Right lobe of liver (tissue), 6 donors: Measurements from ENCODE around the gene SORL1. TPM values are rescaled to one million over a fixed set of nuclear protein-coding genes. Genes with fewer than 3 reads are reported as not detected.

Experiments
- ATAC-seq, 4 donors: fragments of 200-7000 bp; cut with Tn5 transposase; one replicate each; pipeline ENCODE4 v1.9.1; 2020; ENCODE audit warnings: mild to moderate bottlenecking in 4 of 4, moderate library complexity in 4 of 4
- DNase-seq, 3 donors: peaks; one replicate each; pipeline ENCODE4 v3.0.0-alpha.2; 2020
- H3K27ac ChIP-seq, 3 donors: fragments of 200-600 bp; one replicate each; pipeline ENCODE4 v1.8.0; 2022
- H3K27me3 ChIP-seq, 2 donors: fragments of 200-600 bp; one replicate each; pipeline ENCODE4 v1.8.0; 2022
- H3K36me3 ChIP-seq, 4 donors: fragments of 200-600 bp; sonication (generic) in 1 of 4; one replicate each; pipeline versions ENCODE4 v1.5.1 to v1.8.0; 2017 to 2022; ENCODE audit warnings: control low read depth in 1 of 4
- H3K4me1 ChIP-seq, 4 donors: fragments of 200-600 bp; sonication (generic) in 1 of 4; one replicate each; pipeline versions ENCODE4 v1.5.1 to v1.8.0; 2017 to 2022; ENCODE audit warnings: control low read depth in 1 of 4
- H3K4me3 ChIP-seq, 3 donors: fragments of 200-600 bp; one replicate each; pipeline ENCODE4 v1.8.0; 2022
- H3K9me3 ChIP-seq, 4 donors: fragments of 200-600 bp; sonication (generic) in 1 of 4; one replicate each; pipeline versions ENCODE4 v1.5.1 to v1.8.0; 2017 to 2022; ENCODE audit warnings: control low read depth in 1 of 4
- POLR2A ChIP-seq: fragments of 450-650 bp; IDR thresholded peaks from one replicate; pipeline ENCODE4 v1.6.1; 2017; ENCODE audit warnings: antibody characterized with exemption, mild to moderate bottlenecking
- WGBS: methylation state at CpG from one replicate; pipeline ENCODE4 v1.1.6; 2018; ENCODE audit warnings: low coverage, low lambda C conversion rate; ENCODE audit not compliant: insufficient coverage; ENCODE audit errors: missing lambda C conversion rate; 5-methylcytosine and 5-hydroxymethylcytosine counted together
- intact Hi-C, 2 donors: fragments of 100-400 bp; cut with DNase I; formaldehyde crosslinking; loops; one replicate each; pipeline versions ENCODE4 v1.11.2 to v1.14.1; 2022
- total RNA-seq, 6 experiments: library from RNA; depleted of rRNA in 2 of 6; stranded (reverse); fragments of >200 nt in 2 of 6; fragmentation: NEBNext Ultra II Directional in 3 of 6; extraction: Animal tissue kit (Norgen Biotek cat#: 25700) in 3 of 6; gene quantifications; one replicate each; pipeline versions ENCODE4 v1.1.0 to v1.2.4, GENCODE V29; 2016 to 2023
- TF ChIP-seq, protein P1 (sequence below), 4 donors: fragments of 200-600 bp in 3 of 4; fragments of 450-650 bp in 1 of 4; IDR thresholded peaks; one replicate each; pipeline versions ENCODE4 v1.5.1 to v1.8.0; 2016 to 2022; ENCODE audit warnings: antibody characterized with exemption in 4 of 4, mild to moderate bottlenecking in 2 of 4
- donor health status: DM: no; HTN: yes; CAD: no.
- donor health status: DM: no; HTN: no; CAD: no.
- donor health status: DM: no; HTN: no; CAD: no.
- donor health status: DM: no; HTN: yes; CAD: no.
- donor health status: DM: no; HTN: yes; CAD: no.

Gene SORL1
- total RNA-seq, 6 experiments from 2014 or later = 45.2 to 137 (median 73.8) TPM

DNA sequence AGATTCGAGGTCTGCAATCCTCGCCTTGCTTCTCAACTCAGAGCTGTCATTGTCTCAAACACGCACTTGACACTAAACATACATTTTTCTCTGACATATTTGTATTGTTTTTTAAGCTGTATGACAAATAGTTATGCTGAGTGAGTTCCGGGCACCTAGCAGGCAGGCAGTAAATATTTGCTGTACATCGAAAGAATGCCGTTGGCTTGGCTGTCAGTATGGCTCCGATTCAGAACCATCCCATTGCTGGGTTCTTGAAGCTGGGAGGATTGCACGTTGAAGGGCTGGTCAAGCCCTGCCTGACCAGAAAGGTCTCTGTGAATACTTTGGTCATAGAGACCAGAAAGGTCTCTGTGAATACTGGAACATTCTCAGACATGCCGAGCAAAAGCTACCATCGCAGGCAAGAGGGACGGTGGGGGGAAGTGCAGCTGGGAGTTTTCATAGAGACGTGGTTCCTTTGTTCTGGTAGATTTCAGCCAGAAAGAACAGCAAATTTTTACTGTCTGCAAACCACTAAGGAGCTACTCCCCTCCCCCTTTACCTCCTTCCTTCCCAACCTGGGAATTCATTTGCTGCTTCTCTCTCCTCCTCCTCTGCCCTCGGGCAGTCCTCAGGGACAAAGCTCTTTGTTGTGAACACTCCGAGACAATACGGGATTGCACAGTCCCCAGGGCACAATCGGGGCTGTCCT is 202.9 kb downstream of the SORL1 start:
- DNase-seq = no peak
- Histone ChIP-seq H3K9me3 (no peaks in the 10 kb centered on the region), H3K4me1 (peaks cover 0 to 4% (median 0%) of the 10 kb centered on the region in 4 donors), H3K36me3 (no peaks in the 10 kb centered on the region), H3K4me3 (peak overlapping the region; percentile 22 to 50 (median 49)), H3K27ac (no peak overlapping the region), H3K27me3 (no peaks in the 10 kb centered on the region)
- no peak for TF ChIP-seq POLR2A
- TF ChIP-seq, protein P1, sequence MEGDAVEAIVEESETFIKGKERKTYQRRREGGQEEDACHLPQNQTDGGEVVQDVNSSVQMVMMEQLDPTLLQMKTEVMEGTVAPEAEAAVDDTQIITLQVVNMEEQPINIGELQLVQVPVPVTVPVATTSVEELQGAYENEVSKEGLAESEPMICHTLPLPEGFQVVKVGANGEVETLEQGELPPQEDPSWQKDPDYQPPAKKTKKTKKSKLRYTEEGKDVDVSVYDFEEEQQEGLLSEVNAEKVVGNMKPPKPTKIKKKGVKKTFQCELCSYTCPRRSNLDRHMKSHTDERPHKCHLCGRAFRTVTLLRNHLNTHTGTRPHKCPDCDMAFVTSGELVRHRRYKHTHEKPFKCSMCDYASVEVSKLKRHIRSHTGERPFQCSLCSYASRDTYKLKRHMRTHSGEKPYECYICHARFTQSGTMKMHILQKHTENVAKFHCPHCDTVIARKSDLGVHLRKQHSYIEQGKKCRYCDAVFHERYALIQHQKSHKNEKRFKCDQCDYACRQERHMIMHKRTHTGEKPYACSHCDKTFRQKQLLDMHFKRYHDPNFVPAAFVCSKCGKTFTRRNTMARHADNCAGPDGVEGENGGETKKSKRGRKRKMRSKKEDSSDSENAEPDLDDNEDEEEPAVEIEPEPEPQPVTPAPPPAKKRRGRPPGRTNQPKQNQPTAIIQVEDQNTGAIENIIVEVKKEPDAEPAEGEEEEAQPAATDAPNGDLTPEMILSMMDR (IDR thresholded peaks at IDR 0.05) = no peak
- peak; percentile 1 to 9 (median 7) for ATAC-seq
- intact Hi-C loops = loop anchor here (5.0 to 10.0 kb wide), 3 partner anchors 547 to 850 kb away; no protein-coding TSS in a partner anchor
- 27% methylated on average over 16 of the region's 16 CpGs for WGBS

DNA sequence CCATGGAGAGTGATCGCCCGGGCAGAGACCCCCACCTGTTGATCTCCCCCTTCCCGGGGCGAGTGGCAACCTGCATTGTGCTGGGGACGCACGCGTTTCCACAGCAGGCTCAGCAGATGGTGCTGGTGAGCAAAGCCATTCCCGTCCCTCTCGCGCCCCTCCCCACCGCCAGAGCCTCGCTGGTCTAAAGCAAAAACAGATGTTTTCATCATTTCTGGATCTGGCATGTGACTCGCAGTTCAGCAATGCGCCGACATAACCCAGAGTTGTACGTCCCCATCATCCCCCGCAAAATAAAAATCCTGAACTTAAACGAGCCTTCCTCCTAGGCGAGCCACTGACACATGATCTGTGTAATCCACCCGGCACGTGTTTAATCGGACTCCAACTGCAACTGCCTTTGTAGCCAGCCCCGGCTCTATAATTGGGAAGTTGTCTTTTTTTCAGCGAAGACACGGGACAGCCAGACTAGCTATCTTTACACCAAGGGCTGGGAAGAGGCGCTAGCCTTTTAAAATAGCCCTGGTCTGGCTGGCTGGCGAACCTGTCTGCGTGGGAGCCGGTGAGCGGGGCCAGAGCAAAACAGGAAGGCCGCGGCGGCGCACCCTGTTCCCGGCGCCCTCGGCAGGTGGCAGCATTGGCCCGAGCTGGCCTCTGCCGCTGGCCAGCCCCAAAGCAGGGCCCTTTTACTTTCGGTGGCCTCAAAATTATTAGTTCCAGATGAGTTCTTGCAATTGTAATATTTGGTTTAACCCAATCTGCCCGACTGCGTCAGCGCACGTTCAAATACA is 203.6 kb downstream of the SORL1 start:
- DNase-seq = peak; percentile 87 to 88 (median 87)
- Histone ChIP-seq H3K36me3 (no peaks in the 10 kb centered on the region), H3K4me3 (peak overlapping the region; percentile 22 to 50 (median 49)), H3K4me1 (peaks cover 0 to 4% (median 0%) of the 10 kb centered on the region in 4 donors), H3K27ac (peak overlapping the region; percentile 62 to 74 (median 70)), H3K27me3 (no peaks in the 10 kb centered on the region), H3K9me3 (no peaks in the 10 kb centered on the region)
- WGBS = under 1% methylated on average over 33 of the region's 44 CpGs
- intact Hi-C loops = loop anchor here (5.0 to 10.0 kb wide), 3 partner anchors 547 to 849 kb away; no protein-coding TSS in a partner anchor
- TF ChIP-seq, protein P1 (IDR thresholded peaks at IDR 0.05) = peak; percentile 81 to 92 (median 86)
- TF ChIP-seq POLR2A = no peak
- ATAC-seq = peak; percentile 96 to 97 (median 96)

DNA sequence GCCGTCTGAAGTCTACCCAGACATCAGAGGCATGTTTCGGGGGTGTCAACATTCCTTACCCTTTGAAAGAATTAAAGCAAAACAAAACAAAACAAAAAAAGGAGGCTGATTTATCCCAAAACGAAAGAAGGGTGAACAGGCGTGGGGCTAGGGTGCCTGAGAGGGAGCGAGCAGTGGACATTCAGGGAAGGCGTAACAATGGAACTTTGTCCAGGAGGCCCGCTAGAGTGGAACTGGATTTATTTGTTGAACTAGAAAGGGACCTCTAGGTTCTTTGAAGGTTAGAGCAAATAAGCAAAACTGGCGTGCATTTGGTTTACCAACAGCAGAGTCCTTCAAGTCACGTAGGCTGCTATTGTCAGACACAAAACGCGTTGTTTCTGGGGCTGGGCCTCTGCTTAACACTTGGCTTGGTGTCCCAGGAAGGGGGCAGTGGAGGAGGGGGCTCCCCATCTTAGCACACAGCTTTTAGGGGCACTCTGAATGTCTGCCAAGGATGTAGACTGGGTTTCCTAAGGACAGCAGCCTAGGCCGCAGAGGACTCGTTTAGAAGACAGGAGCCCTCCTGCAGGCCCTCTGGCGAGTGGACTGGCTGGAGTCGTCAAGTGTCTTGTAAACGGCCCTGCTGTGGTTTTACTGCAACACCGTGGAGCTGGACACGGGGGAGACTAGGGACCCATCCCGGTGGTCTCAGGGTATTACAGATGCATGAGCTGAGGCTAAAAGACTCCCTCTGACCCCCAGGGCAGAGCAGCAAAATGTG is 204.4 kb downstream of the SORL1 start:
- Histone ChIP-seq H3K27me3 (no peaks in the 10 kb centered on the region), H3K27ac (peak overlapping the region; percentile 62 to 74 (median 70)), H3K36me3 (no peaks in the 10 kb centered on the region), H3K4me1 (peaks cover 0 to 4% (median 0%) of the 10 kb centered on the region in 4 donors), H3K4me3 (peak overlapping the region; percentile 22 to 50 (median 49)), H3K9me3 (no peaks in the 10 kb centered on the region)
- DNase-seq = no peak
- 16% methylated on average over 11 of the region's 19 CpGs for WGBS
- intact Hi-C loops = loop anchor here (5.0 to 10.0 kb wide), 3 partner anchors 546 to 848 kb away; no protein-coding TSS in a partner anchor
- peak; percentile 20 to 49 (median 37) for ATAC-seq
- TF ChIP-seq, protein P1 (IDR thresholded peaks at IDR 0.05) = no peak
- no peak for TF ChIP-seq POLR2A

DNA sequence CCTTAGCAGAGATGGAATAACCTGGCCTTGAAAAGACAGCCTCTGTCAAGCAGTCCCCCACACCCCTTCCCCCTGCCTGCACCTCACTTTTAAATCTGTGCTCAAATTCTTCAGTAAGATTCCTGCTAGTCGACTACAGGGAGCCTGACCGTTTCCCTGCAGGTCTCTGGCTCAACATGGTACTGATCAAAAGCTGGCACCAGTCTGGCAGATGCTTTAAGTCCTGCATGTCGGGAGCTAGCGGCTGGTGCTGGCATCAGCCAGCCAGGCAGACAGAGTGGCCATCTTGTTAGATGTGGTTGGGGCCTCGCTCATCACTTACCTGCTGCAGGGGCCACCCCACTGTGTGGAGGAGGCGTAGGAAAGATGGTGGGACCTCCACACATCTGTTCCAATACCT is 205.0 kb downstream of the SORL1 start:
- DNase-seq (no peak), ATAC-seq (no peak)
- Histone ChIP-seq H3K27me3 (no peaks in the 10 kb centered on the region), H3K27ac (no peak overlapping the region), H3K4me3 (no peak overlapping the region), H3K4me1 (peaks cover 0 to 4% (median 0%) of the 10 kb centered on the region in 4 donors), H3K36me3 (no peaks in the 10 kb centered on the region), H3K9me3 (no peaks in the 10 kb centered on the region)
- intact Hi-C loops = loop anchor here (5.0 to 10.0 kb wide), 3 partner anchors 545 to 848 kb away; no protein-coding TSS in a partner anchor
- TF ChIP-seq, protein P1 (IDR thresholded peaks at IDR 0.05) = no peak
- no peak for TF ChIP-seq POLR2A
- WGBS = no CpG with 5 or more reads among the region's 6 CpGs
